ENCODE results near the gene SNX15.

Gene SNX15

DNA sequence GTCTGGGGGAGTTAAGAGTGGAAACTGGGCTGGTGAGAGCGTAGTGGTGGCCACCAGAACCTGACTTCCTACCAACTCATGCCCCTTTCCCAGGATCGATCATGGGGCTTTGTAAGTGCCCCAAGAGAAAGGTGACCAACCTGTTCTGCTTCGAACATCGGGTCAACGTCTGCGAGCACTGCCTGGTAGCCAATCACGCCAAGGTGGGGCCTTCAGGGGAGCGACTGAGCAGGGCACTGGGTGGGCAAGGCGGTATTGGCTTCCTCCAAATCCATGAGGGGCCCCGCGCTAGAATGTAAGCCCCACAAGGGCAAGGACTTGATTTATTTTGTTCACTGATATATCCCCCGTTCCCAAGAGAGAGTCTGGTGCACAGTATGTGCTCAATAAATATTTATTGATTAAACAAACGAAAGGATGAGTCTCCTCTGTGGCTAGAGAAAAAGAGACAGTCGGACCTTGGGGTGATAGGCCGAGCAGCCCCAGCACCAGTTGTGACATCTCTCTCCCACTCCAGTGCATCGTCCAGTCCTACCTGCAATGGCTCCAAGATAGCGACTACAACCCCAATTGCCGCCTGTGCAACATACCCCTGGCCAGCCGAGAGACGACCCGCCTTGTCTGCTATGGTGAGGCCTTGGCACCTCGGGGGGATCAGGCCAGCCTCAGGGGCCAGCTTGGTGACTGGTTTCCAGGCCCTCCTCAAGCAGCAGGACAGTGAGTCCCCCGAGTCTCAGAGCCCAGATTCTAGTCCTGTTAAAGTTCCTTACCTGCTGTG, 57.5 kb downstream of the SNX15 start:
- Histone ChIP-seq H3K9me3 (ENCODE audit: control insufficient read depth in 2 of 2, low read length in 2 of 2) (no peaks in the 10 kb centered on the region), H3K4me3 (ENCODE audit: low read length in 2 of 2) (peak overlapping the region; percentile 79 to 85), H3K9ac (ENCODE audit: low read length in 2 of 2) (peak overlapping the region; percentile 77 to 88), H3K27ac (ENCODE audit: low read length) (peak overlapping the region; percentile 80), H3K36me3 (ENCODE audit: control insufficient read depth in 2 of 2, insufficient read depth in 2 of 2, low read length in 2 of 2) (peaks cover 28 to 35% of the 10 kb centered on the region in 2 donors), H3K27me3 (ENCODE audit: control insufficient read depth in 1 of 2, insufficient read depth in 2 of 2, low read length in 2 of 2) (no peaks in the 10 kb centered on the region), H3K4me1 (ENCODE audit: control insufficient read depth, insufficient read depth, low read length) (peaks cover 21% of the 10 kb centered on the region)

DNA sequence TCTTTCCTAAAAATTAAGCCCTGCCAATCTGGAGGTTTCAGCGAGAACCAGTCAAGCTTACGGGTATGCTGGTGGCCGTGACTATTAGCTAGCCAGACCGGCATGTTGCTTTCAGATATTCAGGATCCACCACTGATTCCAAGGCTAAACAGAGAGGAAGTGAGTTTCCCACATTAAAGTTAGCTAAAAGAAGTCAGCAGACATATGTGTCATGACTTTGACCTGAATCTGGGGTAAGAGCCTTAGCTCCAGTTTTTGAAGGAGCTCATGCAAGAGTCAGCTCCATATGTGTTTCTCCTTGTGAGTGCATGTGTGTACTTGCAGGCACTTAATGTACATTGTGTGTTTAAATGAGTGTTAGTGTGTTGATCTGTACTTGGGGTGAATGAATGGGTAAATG, 58.2 kb downstream of the SNX15 start:
- peaks cover 21% of the 10 kb centered on the region for H3K4me1 ChIP-seq (ENCODE audit: control insufficient read depth, insufficient read depth, low read length)
- no peak overlapping the region for H3K9ac ChIP-seq (ENCODE audit: low read length in 2 of 2)
- H3K36me3 ChIP-seq (ENCODE audit: control insufficient read depth in 2 of 2, insufficient read depth in 2 of 2, low read length in 2 of 2) = peaks cover 28 to 35% of the 10 kb centered on the region in 2 donors
- no peaks in the 10 kb centered on the region for H3K27me3 ChIP-seq (ENCODE audit: control insufficient read depth in 1 of 2, insufficient read depth in 2 of 2, low read length in 2 of 2)
- no peaks in the 10 kb centered on the region for H3K9me3 ChIP-seq (ENCODE audit: control insufficient read depth in 2 of 2, low read length in 2 of 2)
- no peak overlapping the region for H3K4me3 ChIP-seq (ENCODE audit: low read length in 2 of 2)
- no peak overlapping the region for H3K27ac ChIP-seq (ENCODE audit: low read length)

DNA sequence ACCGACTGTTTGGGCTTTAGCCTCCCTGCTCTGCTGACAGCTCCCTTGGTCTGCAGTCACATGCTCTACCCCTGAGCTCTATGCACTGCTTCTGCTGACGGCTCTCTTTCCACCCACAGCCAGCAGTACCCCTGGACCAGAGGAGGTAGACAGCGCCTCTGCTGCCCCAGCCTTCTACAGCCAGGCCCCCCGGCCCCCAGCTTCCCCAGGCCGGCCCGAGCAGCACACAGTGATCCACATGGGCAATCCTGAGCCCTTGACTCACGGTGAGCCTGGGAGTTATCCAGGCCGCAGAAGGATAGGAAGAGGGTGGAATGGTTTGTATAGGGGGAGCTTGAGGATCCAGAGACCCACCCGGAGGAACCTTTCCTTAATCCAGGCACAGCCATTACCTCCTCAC, 59.6 kb downstream of the SNX15 start:
- peaks cover 28 to 35% of the 10 kb centered on the region in 2 donors for H3K36me3 ChIP-seq (ENCODE audit: control insufficient read depth in 2 of 2, insufficient read depth in 2 of 2, low read length in 2 of 2)
- no peaks in the 10 kb centered on the region for H3K9me3 ChIP-seq (ENCODE audit: control insufficient read depth in 2 of 2, low read length in 2 of 2)

DNA sequence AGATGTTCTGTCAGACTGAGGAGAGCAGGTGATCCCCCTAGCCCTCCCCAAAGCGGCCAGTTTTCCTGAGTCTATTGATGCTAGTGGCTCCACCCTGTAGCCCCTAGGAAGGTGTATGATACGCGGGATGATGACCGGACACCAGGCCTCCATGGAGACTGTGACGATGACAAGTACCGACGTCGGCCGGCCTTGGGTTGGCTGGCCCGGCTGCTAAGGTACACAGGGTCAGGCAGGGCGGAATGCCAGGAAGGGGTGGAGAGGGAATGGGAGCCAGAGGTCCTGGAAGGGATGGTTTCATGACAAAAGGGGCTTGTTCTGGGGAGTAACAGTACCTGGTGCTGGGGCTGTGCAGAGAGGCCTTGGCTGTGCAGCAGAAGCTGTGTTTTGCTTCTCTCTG, 60.0 kb downstream of the SNX15 start:
- Histone ChIP-seq H3K9ac (ENCODE audit: low read length in 2 of 2) (no peak overlapping the region), H3K27ac (ENCODE audit: low read length) (no peak overlapping the region), H3K4me1 (ENCODE audit: control insufficient read depth, insufficient read depth, low read length) (peaks cover 21% of the 10 kb centered on the region), H3K4me3 (ENCODE audit: low read length in 2 of 2) (no peak overlapping the region), H3K27me3 (ENCODE audit: control insufficient read depth in 1 of 2, insufficient read depth in 2 of 2, low read length in 2 of 2) (no peaks in the 10 kb centered on the region), H3K9me3 (ENCODE audit: control insufficient read depth in 2 of 2, low read length in 2 of 2) (no peaks in the 10 kb centered on the region), H3K36me3 (ENCODE audit: control insufficient read depth in 2 of 2, insufficient read depth in 2 of 2, low read length in 2 of 2) (peaks cover 28 to 35% of the 10 kb centered on the region in 2 donors)

More for the DNA sequence above, 59.6 kb downstream of the SNX15 start:
- Histone ChIP-seq H3K4me1 (ENCODE audit: control insufficient read depth, insufficient read depth, low read length) (peaks cover 21% of the 10 kb centered on the region), H3K27me3 (ENCODE audit: control insufficient read depth in 1 of 2, insufficient read depth in 2 of 2, low read length in 2 of 2) (no peaks in the 10 kb centered on the region), H3K4me3 (ENCODE audit: low read length in 2 of 2) (no peak overlapping the region), H3K9ac (ENCODE audit: low read length in 2 of 2) (no peak overlapping the region), H3K27ac (ENCODE audit: low read length) (no peak overlapping the region)

DNA sequence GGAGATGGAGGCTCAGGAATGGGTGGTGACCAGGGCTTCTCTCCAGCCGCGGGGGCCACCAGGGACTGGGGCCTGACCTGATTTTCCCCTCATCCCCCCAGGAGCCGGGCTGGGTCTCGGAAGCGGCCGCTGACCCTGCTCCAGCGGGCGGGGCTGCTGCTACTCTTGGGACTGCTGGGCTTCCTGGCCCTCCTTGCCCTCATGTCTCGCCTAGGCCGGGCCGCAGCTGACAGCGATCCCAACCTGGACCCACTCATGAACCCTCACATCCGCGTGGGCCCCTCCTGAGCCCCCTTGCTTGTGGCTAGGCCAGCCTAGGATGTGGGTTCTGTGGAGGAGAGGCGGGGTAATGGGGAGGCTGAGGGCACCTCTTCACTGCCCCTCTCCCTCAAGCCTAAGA, 60.6 kb downstream of the SNX15 start:
- Histone ChIP-seq H3K36me3 (ENCODE audit: control insufficient read depth in 2 of 2, insufficient read depth in 2 of 2, low read length in 2 of 2) (peaks cover 28 to 35% of the 10 kb centered on the region in 2 donors), H3K9ac (ENCODE audit: low read length in 2 of 2) (no peak overlapping the region), H3K27me3 (ENCODE audit: control insufficient read depth in 1 of 2, insufficient read depth in 2 of 2, low read length in 2 of 2) (no peaks in the 10 kb centered on the region), H3K9me3 (ENCODE audit: control insufficient read depth in 2 of 2, low read length in 2 of 2) (no peaks in the 10 kb centered on the region), H3K27ac (ENCODE audit: low read length) (no peak overlapping the region), H3K4me3 (ENCODE audit: low read length in 2 of 2) (no peak overlapping the region), H3K4me1 (ENCODE audit: control insufficient read depth, insufficient read depth, low read length) (peaks cover 21% of the 10 kb centered on the region)

DNA sequence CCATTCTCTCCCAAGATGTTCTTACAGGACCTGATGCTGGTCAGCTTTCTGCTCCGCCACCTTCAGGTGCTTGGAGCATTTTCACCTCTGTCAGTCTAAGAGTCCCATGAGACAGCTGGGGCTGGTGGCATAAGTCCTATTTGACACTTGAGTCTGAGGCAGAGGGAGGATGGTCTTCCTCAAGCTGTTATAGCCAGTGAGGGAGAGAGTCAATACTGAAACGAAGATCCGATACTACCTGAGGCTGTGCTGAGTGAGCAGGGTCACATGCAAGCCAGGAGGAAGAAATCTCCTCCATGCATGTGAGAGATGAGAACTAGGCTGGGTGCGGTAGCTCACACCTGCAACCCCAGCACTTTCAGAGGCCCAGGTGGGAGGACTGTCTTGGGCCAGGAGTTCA, 62.4 kb downstream of the SNX15 start:
- Histone ChIP-seq H3K27me3 (ENCODE audit: control insufficient read depth in 1 of 2, insufficient read depth in 2 of 2, low read length in 2 of 2) (no peaks in the 10 kb centered on the region), H3K36me3 (ENCODE audit: control insufficient read depth in 2 of 2, insufficient read depth in 2 of 2, low read length in 2 of 2) (peaks cover 28 to 35% of the 10 kb centered on the region in 2 donors), H3K9me3 (ENCODE audit: control insufficient read depth in 2 of 2, low read length in 2 of 2) (no peaks in the 10 kb centered on the region), H3K27ac (ENCODE audit: low read length) (no peak overlapping the region), H3K4me1 (ENCODE audit: control insufficient read depth, insufficient read depth, low read length) (peaks cover 10% of the 10 kb centered on the region), H3K4me3 (ENCODE audit: low read length in 2 of 2) (no peak overlapping the region), H3K9ac (ENCODE audit: low read length in 2 of 2) (no peak overlapping the region)

Measured in stomach smooth muscle (tissue), 2 donors.